A549 (cell line): ENCODE data around the gene PIGS.

Source experiments
- CTCF ChIP-seq: fragments of >200 bp; sonication (Bioruptor Twin); formaldehyde crosslinking; IDR thresholded peaks from 3 replicates; pipeline ENCODE4 v1.5.1; 2016
- MAZ ChIP-seq: fragments of 150-350 bp; IDR thresholded peaks from 2 replicates; pipeline ENCODE4 v1.6.1; 2014; ENCODE audit warnings: antibody characterized with exemption, low read depth, low read length, borderline replicate concordance
- POLR2A ChIP-seq: IDR thresholded peaks from 2 replicates; pipeline ENCODE4 v1.6.1; 2012; ENCODE audit warnings: mild to moderate bottlenecking, low read length
- RNF2 ChIP-seq: fragments of 200-600 bp; sonication (generic); IDR thresholded peaks from 2 replicates; pipeline ENCODE4 v1.6.1; 2016; ENCODE audit warnings: low read depth, mild to moderate bottlenecking, antibody characterized with exemption, moderate library complexity, borderline replicate concordance

GRCh38 chr17:28569446-28569845 lies 1.9 kb downstream of the PIGS start:
- TF ChIP-seq MAZ (no peak), RNF2 (no peak), CTCF (no peak), POLR2A (no peak)
